B cell (primary cell): ENCODE measurements around the gene FLT1. TPM values are rescaled to one million over a fixed set of nuclear protein-coding genes. Genes with fewer than 3 reads are reported as not detected.

Experiments used
- ATAC-seq: fragments of 200-7000 bp; cut with Tn5 transposase; one replicate; pipeline ENCODE4 v1.10.0; 2021; ENCODE audit warnings: low read depth, mild to moderate bottlenecking, moderate number of reproducible peaks, moderate library complexity
- CTCF ChIA-PET: fragments of 350-600 bp; sonication (Branson Sonifier 250); formaldehyde crosslinking; loops from one replicate; lab custom pipeline; 2021; ENCODE audit warnings: antibody characterized with exemption, inconsistent platforms; lab: Charles Lee
- POLR2A ChIA-PET: fragments of 350-600 bp; sonication (Branson Sonifier 250); formaldehyde crosslinking; loops from one replicate; lab custom pipeline; 2021; ENCODE audit warnings: antibody characterized with exemption; lab: Charles Lee
- DNase-seq: peaks from one replicate; pipeline ENCODE4 v3.0.0; 2013
- H2AFZ ChIP-seq: 2 replicates; pipeline ENCODE4 v1.6.1; 2012; ENCODE audit warnings: mild to moderate bottlenecking, low read depth, low read length; ENCODE audit not compliant: insufficient read depth, poor library complexity, severe bottlenecking
- H3K27ac ChIP-seq, 2 donors: 1 replicate in 1 of 2; 2 replicates in 1 of 2; pipeline ENCODE4 v1.5.1; 2012 to 2013; ENCODE audit warnings: low read length in 2 of 2, mild to moderate bottlenecking in 2 of 2, moderate library complexity in 1 of 2
- H3K27me3 ChIP-seq, 4 experiments: fragments of 200-600 bp in 1 of 4; sonication (generic) in 1 of 4; replicated peaks in 1 of 4; 1 replicate in 2 of 4; 2 replicates in 2 of 4; pipeline versions ENCODE4 v1.6.1 to v1.7.0; 2013 to 2016; ENCODE audit warnings: low read length in 3 of 4, mild to moderate bottlenecking in 2 of 4, mixed read lengths in 1 of 4, moderate library complexity in 1 of 4; ENCODE audit not compliant: insufficient read depth in 4 of 4, control insufficient read depth in 3 of 4; ENCODE audit errors: control extremely low read depth in 1 of 4
- H3K36me3 ChIP-seq, 2 experiments: replicated peaks in 1 of 2; 1 replicate in 1 of 2; 2 replicates in 1 of 2; pipeline versions ENCODE4 v1.6.1 to v1.7.1; 2013; ENCODE audit warnings: low read length in 1 of 2; ENCODE audit not compliant: insufficient read depth in 2 of 2, control insufficient read depth in 1 of 2; ENCODE audit errors: control extremely low read depth in 1 of 2, extremely low read depth in 1 of 2
- H3K4me1 ChIP-seq, 2 donors: fragments of 200-600 bp in 1 of 2; sonication (generic) in 1 of 2; 1 replicate in 1 of 2; 2 replicates in 1 of 2; pipeline versions ENCODE4 v1.5.1 to v1.6.1; 2013 to 2017; ENCODE audit warnings: low read length in 2 of 2; ENCODE audit not compliant: control insufficient read depth in 2 of 2, insufficient read depth in 2 of 2
- H3K4me2 ChIP-seq: replicated peaks from 2 replicates; pipeline ENCODE3; 2012; ENCODE audit warnings: mild to moderate bottlenecking, low read depth, low read length; ENCODE audit not compliant: poor library complexity, severe bottlenecking
- H3K4me3 ChIP-seq, 5 experiments: fragments of 200-600 bp in 1 of 5; sonication (generic) in 1 of 5; 1 replicate in 3 of 5; 2 replicates in 2 of 5; pipeline versions ENCODE4 v1.5.1 to v1.7.0; 2011 to 2016; ENCODE audit warnings: low read length in 4 of 5, mild to moderate bottlenecking in 4 of 5, low read depth in 2 of 5, control low read depth in 1 of 5, moderate library complexity in 1 of 5; ENCODE audit not compliant: insufficient read depth in 1 of 5; ENCODE audit errors: control extremely low read depth in 1 of 5, extremely low read depth in 1 of 5
- H3K79me2 ChIP-seq: fragments of 200-600 bp; sonication (generic); one replicate; pipeline ENCODE4 v1.6.0; 2016; ENCODE audit warnings: low read length; ENCODE audit not compliant: control insufficient read depth, insufficient read depth
- H3K9ac ChIP-seq: fragments of 200-600 bp; sonication (generic); 2 replicates; pipeline ENCODE4 v1.6.1; 2017; ENCODE audit warnings: mild to moderate bottlenecking, low read length, moderate library complexity
- H3K9me3 ChIP-seq, 3 donors: one replicate each; pipeline versions ENCODE4 v1.6.1 to v1.7.1; 2013; ENCODE audit warnings: low read length in 2 of 3; ENCODE audit not compliant: control insufficient read depth in 2 of 3, insufficient read depth in 1 of 3; ENCODE audit errors: control extremely low read depth in 1 of 3
- H4K20me1 ChIP-seq: 2 replicates; pipeline ENCODE4 v1.6.0; 2012; ENCODE audit warnings: mild to moderate bottlenecking, low read length; ENCODE audit not compliant: insufficient read depth, control insufficient read depth, poor library complexity, severe bottlenecking
- H3K27ac Mint-ChIP-seq: one replicate; pipeline ENCODE4 v1.8.0; 2021; ENCODE audit warnings: mixed read lengths
- H3K27me3 Mint-ChIP-seq: one replicate; pipeline ENCODE4 v1.8.0; 2021; ENCODE audit warnings: mixed read lengths
- H3K4me1 Mint-ChIP-seq: one replicate; pipeline ENCODE4 v1.8.0; 2021; ENCODE audit warnings: mixed read lengths
- H3K4me3 Mint-ChIP-seq: one replicate; pipeline ENCODE4 v1.8.0; 2021; ENCODE audit warnings: mixed read lengths
- H3K9me3 Mint-ChIP-seq: one replicate; pipeline ENCODE4 v1.8.0; 2022; ENCODE audit warnings: mixed read lengths; ENCODE audit not compliant: insufficient read depth
- CTCF ChIP-seq: fragments of 200-600 bp; IDR thresholded peaks from one replicate; pipeline ENCODE4 v1.8.0; 2022; ENCODE audit warnings: antibody characterized with exemption, mild to moderate bottlenecking
- EZH2 ChIP-seq: IDR thresholded peaks from 2 replicates; pipeline ENCODE4 v1.6.1; 2012; ENCODE audit warnings: borderline replicate concordance, low read depth, mild to moderate bottlenecking, moderate library complexity, low read length; ENCODE audit not compliant: insufficient read depth, poor library complexity, severe bottlenecking
- WGBS: methylation state at CpG from one replicate; pipeline ENCODE4 v1.1.5; 2013; ENCODE audit warnings: missing lambda C conversion rate; ENCODE audit not compliant: insufficient coverage; 5-methylcytosine and 5-hydroxymethylcytosine counted together
- intact Hi-C: fragments of 100-400 bp; cut with micrococcal nuclease; formaldehyde crosslinking; loops from one replicate; pipeline ENCODE4 v1.10.0; 2022
- polyA plus RNA-seq: library from polyadenylated mRNA; depleted of rRNA; stranded (reverse); fragments of >200 nt; gene quantifications from 2 replicates; pipeline ENCODE4 v1.2.3, GENCODE V29; 2012
- total RNA-seq, 2 donors: library from RNA; stranded (reverse); fragments of 120-200 nt in 1 of 2; gene quantifications; 1 replicate in 1 of 2; 2 replicates in 1 of 2; pipeline versions ENCODE4 v1.2.3 to v1.2.4, GENCODE V29; 2013 to 2022

Gene FLT1
- total and polyA plus RNA-seq, 2 donors (not counting 1 experiment from before 2014, with no cell fraction given): 1.1 to 1.2 TPM

- peaks cover 0 to 8% of the 10 kb centered on the region in 2 donors for H3K4me1 ChIP-seq
- no peaks in the 10 kb centered on the region for H4K20me1 ChIP-seq
- no peak overlapping the region for H3K4me3 ChIP-seq
- H3K27ac ChIP-seq: no peak overlapping the region
- TF ChIP-seq EZH2 (no peak), CTCF (no peak)
- H3K27me3 ChIP-seq: peaks cover 0 to 3% (median 1%) of the 10 kb centered on the region in 4 experiments
- WGBS: 95% methylated on average over 6 of the region's 6 CpGs
- H3K9me3 ChIP-seq: no peaks in the 10 kb centered on the region
- Mint-ChIP-seq H3K27me3 (peaks cover 12% of the 10 kb centered on the region), H3K9me3 (no peaks in the 10 kb centered on the region), H3K4me1 (peaks cover 4% of the 10 kb centered on the region), H3K4me3 (no peak overlapping the region), H3K27ac (no peak overlapping the region)
- no peaks in the 10 kb centered on the region for H3K36me3 ChIP-seq
- H3K4me2 ChIP-seq: no peak overlapping the region
- ChIA-PET CTCF (no interaction called here), POLR2A (no interaction called here)
- H3K79me2 ChIP-seq: no peaks in the 10 kb centered on the region
- no peak for ATAC-seq
- H3K9ac ChIP-seq: no peak overlapping the region
- no peak for DNase-seq
- intact Hi-C loops: no loop called here
- no peak overlapping the region for H2AFZ ChIP-seq
Measured at GRCh38 chr13:28501547-28501946, 6.6 kb upstream of the FLT1 start.

GRCh38 chr13:28499609-28500008, 4.7 kb upstream of the FLT1 start:
- DNase-seq: no peak
- ChIA-PET POLR2A (no interaction called here), CTCF (interaction anchor here (0.5 kb wide), 1 partner anchor 142 kb away, joined by 3 read pairs; no protein-coding TSS in a partner anchor)
- Histone ChIP-seq H3K4me3 (no peak overlapping the region), H3K9ac (no peak overlapping the region), H3K27ac (no peak overlapping the region), H3K79me2 (no peaks in the 10 kb centered on the region), H3K4me1 (peaks cover 7 to 10% of the 10 kb centered on the region in 2 donors), H3K36me3 (no peaks in the 10 kb centered on the region), H3K27me3 (peaks cover 0 to 20% (median 13%) of the 10 kb centered on the region in 4 experiments), H4K20me1 (no peaks in the 10 kb centered on the region), H3K9me3 (no peaks in the 10 kb centered on the region), H2AFZ (no peak overlapping the region), H3K4me2 (no peak overlapping the region)
- Mint-ChIP-seq H3K27me3 (peaks cover 25% of the 10 kb centered on the region), H3K27ac (no peak overlapping the region), H3K9me3 (no peaks in the 10 kb centered on the region), H3K4me1 (peaks cover 8% of the 10 kb centered on the region), H3K4me3 (no peak overlapping the region)
- TF ChIP-seq CTCF (no peak), EZH2 (no peak)
- WGBS: 80% methylated on average over 1 of the region's 5 CpGs
- no peak for ATAC-seq
- intact Hi-C loops: no loop called here
